Mesenchymal stem cell (in vitro differentiated cells and primary cell): ENCODE measurements around the gene SNED1.

Source experiments
- DNase-seq: peaks from one replicate; pipeline ENCODE4 v3.0.0-alpha.2; 2013
- H2AFZ ChIP-seq: one replicate; pipeline ENCODE4 v1.6.1; 2013; ENCODE audit warnings: low read depth, mild to moderate bottlenecking, control low read depth, inconsistent platforms, low read length, moderate library complexity
- H2AK5ac ChIP-seq: 2 replicates; pipeline ENCODE4 v1.6.1; 2013; ENCODE audit warnings: low read length, moderate library complexity, mild to moderate bottlenecking, inconsistent platforms; ENCODE audit not compliant: severe bottlenecking
- H2BK120ac ChIP-seq: one replicate; pipeline ENCODE4 v1.6.1; 2013; ENCODE audit warnings: low read depth, mild to moderate bottlenecking, inconsistent platforms, low read length, moderate library complexity
- H2BK12ac ChIP-seq, 2 experiments: one replicate each; pipeline ENCODE4 v1.6.1; 2013; ENCODE audit warnings: inconsistent platforms in 2 of 2, low read length in 2 of 2, mild to moderate bottlenecking in 2 of 2, moderate library complexity in 2 of 2, control low read depth in 1 of 2
- H2BK15ac ChIP-seq: one replicate; pipeline ENCODE4 v1.6.1; 2013; ENCODE audit warnings: mild to moderate bottlenecking, low read depth, inconsistent platforms; ENCODE audit not compliant: poor library complexity, severe bottlenecking
- H2BK5ac ChIP-seq: 2 replicates; pipeline ENCODE4 v1.6.1; 2013; ENCODE audit warnings: low read depth, mild to moderate bottlenecking, low read length, control low read depth, inconsistent platforms; ENCODE audit not compliant: poor library complexity, severe bottlenecking
- H3K14ac ChIP-seq, 2 experiments: one replicate each; pipeline ENCODE4 v1.6.1; 2013; ENCODE audit warnings: inconsistent platforms in 2 of 2, low read length in 2 of 2, control low read depth in 1 of 2, mild to moderate bottlenecking in 1 of 2, moderate library complexity in 1 of 2
- H3K18ac ChIP-seq, 2 experiments: one replicate each; pipeline ENCODE4 v1.6.1; 2013; ENCODE audit warnings: inconsistent platforms in 2 of 2, low read length in 2 of 2, control low read depth in 1 of 2, low read depth in 1 of 2, mild to moderate bottlenecking in 1 of 2
- H3K23ac ChIP-seq, 2 experiments: one replicate each; pipeline ENCODE4 v1.6.1; 2013; ENCODE audit warnings: inconsistent platforms in 2 of 2, low read length in 2 of 2, mild to moderate bottlenecking in 2 of 2, moderate library complexity in 2 of 2, control low read depth in 1 of 2
- H3K27ac ChIP-seq: 2 replicates; pipeline ENCODE4 v1.5.1; 2013; ENCODE audit warnings: mild to moderate bottlenecking, moderate library complexity, low read length, control low read depth, inconsistent platforms; ENCODE audit not compliant: poor library complexity, severe bottlenecking
- H3K27me3 ChIP-seq, 2 experiments: 2 replicates each; pipeline versions ENCODE4 v1.6.1 to v1.7.0; 2013; ENCODE audit warnings: low read length in 2 of 2, mild to moderate bottlenecking in 2 of 2, moderate library complexity in 2 of 2, control low read depth in 1 of 2, inconsistent platforms in 1 of 2; ENCODE audit not compliant: control insufficient read depth in 1 of 2, insufficient read depth in 1 of 2
- H3K36me3 ChIP-seq, 2 experiments: 2 replicates each; pipeline versions ENCODE4 v1.6.1 to v1.7.0; 2013; ENCODE audit warnings: low read length in 2 of 2, control low read depth in 1 of 2, inconsistent platforms in 1 of 2, low read depth in 1 of 2, mild to moderate bottlenecking in 1 of 2; ENCODE audit not compliant: insufficient read depth in 2 of 2, control insufficient read depth in 1 of 2
- H3K4ac ChIP-seq, 2 experiments: one replicate each; pipeline ENCODE4 v1.6.1; 2013; ENCODE audit warnings: inconsistent platforms in 2 of 2, low read length in 2 of 2, mild to moderate bottlenecking in 2 of 2, moderate library complexity in 2 of 2, control low read depth in 1 of 2, low read depth in 1 of 2
- H3K4me1 ChIP-seq: 2 replicates; pipeline ENCODE4 v1.6.1; 2013; ENCODE audit warnings: low read depth, low read length, control low read depth; ENCODE audit not compliant: control insufficient read depth, insufficient read depth
- H3K4me2 ChIP-seq: 2 replicates; pipeline ENCODE4 v1.6.1; 2013; ENCODE audit warnings: low read length, mild to moderate bottlenecking, inconsistent platforms; ENCODE audit not compliant: poor library complexity, severe bottlenecking
- H3K4me3 ChIP-seq, 2 experiments: 2 replicates each; pipeline versions ENCODE4 v1.5.1 to v1.7.0; 2013; ENCODE audit warnings: low read length in 2 of 2, mild to moderate bottlenecking in 2 of 2, control low read depth in 1 of 2, low read depth in 1 of 2; ENCODE audit not compliant: insufficient read depth in 1 of 2
- H3K79me1 ChIP-seq: replicated peaks from 2 replicates; pipeline ENCODE4 v1.6.1; 2013; ENCODE audit warnings: mild to moderate bottlenecking, control low read depth, low read length, inconsistent platforms; ENCODE audit not compliant: poor library complexity, severe bottlenecking
- H3K9ac ChIP-seq: 2 replicates; pipeline ENCODE4 v1.7.0; 2013; ENCODE audit warnings: mild to moderate bottlenecking, low read length, moderate library complexity
- H3K9me3 ChIP-seq: 2 replicates; pipeline ENCODE4 v1.7.0; 2013; ENCODE audit warnings: mild to moderate bottlenecking, low read length; ENCODE audit not compliant: control insufficient read depth
- H4K8ac ChIP-seq: one replicate; pipeline ENCODE4 v1.6.1; 2013; ENCODE audit warnings: inconsistent platforms, mild to moderate bottlenecking, low read length, moderate library complexity
- H4K91ac ChIP-seq: one replicate; pipeline ENCODE4 v1.6.1; 2013; ENCODE audit warnings: mild to moderate bottlenecking, low read length, inconsistent platforms
- WGBS: methylation state at CpG from one replicate; pipeline ENCODE4 v1.1.7; 2013; ENCODE audit warnings: mixed read lengths; 5-methylcytosine and 5-hydroxymethylcytosine counted together

The SNED1 gene

DNA sequence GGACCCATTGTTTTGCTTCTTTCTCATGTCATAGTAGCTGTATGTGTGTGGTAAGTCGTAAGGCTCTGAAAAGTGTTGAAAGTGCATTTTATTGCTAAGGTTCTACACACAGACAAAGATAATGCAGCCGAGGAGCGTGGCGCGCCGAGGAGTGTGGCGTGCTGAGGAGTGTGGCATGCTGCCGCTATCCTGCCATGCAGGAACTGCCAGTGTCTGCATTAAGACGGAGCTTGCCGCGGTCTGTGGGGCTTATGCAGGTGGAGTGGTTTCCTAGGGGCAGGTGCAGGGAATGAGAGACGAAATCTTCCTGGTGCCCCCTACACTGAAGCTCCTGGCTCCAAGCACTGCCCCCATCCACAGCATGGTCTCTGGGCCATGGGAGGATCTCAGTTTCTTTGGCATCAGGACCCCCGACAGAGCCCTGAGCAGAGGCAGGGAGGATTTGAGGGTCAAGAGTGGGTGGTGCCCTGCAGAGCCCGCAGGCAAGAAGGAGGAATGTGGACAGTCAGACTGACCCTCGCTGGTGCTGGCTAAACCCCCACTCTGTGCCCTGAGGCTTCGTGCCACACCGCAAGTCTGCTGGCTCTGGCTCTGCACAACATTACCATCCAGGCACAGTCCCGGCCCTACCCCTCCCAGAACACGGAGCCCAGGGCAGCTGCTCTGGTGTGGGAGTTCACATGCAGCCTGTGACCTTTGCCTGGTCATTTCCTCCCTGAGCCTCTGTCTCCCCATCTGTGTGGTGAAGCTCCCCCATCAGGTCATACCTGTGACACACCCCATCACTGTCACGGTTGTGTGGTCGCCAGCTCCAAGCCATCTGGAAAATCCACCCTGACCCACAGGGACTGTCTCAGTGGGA, 3.2 kb downstream of the SNED1 start:
- Histone ChIP-seq H2AK5ac (no peak overlapping the region), H3K4me3 (peak overlapping the region in 1 of 2 experiments; percentile 85), H3K4ac (no peak overlapping the region), H2BK120ac (no peak overlapping the region), H3K14ac (no peak overlapping the region), H3K23ac (no peak overlapping the region), H3K9ac (peak overlapping the region; percentile 87), H4K91ac (no peak overlapping the region), H3K27me3 (peaks cover 0 to 10% of the 10 kb centered on the region in 2 experiments), H2BK12ac (no peak overlapping the region), H3K27ac (no peak overlapping the region), H3K79me1 (no peaks in the 10 kb centered on the region), H4K8ac (no peak overlapping the region), H3K4me2 (no peak overlapping the region), H2BK5ac (no peak overlapping the region), H3K4me1 (peaks cover 23% of the 10 kb centered on the region), H2AFZ (no peak overlapping the region), H3K18ac (no peak overlapping the region), H3K36me3 (peaks cover 12 to 69% of the 10 kb centered on the region in 2 experiments), H3K9me3 (peaks cover 33% of the 10 kb centered on the region), H2BK15ac (no peak overlapping the region)
- no peak for DNase-seq
- 89% methylated on average over 20 of the region's 21 CpGs for WGBS

DNA sequence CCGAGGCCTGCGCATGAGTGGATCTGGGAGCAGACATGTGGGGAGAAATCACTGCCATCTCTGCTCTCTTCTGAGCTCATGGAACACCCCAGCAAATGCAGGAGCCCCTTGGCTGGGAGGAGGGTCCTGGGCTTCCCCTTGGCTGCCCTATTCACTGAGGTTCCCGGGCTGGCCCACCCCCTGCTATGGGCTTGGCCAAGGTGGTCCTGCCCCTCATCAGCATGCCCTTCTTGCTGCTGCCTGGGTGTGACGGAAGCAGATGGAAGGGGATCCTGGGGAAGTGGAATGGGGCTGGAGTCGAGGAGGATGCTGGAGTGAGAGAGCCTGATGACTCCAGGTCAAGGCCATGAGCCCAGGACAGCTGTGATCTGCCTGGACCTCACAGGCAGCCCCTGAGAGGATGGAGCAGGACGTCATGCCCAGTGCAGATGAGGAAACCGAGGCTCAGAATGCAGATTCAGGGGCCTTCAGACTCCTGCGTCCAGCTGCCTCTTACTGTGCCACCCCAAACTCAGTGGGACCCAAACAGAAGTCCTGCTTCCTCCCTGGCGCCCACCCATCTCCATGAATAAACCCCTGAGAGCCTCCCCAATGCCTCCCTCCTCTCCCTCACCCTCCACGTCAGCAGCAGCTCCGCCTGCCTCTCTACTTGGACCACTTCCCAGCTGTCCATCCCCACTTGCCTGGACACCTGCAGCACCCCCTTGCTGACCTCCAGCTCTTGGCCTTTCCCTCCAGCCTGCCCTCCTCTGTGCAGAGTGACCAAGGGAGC, 4.0 kb downstream of the SNED1 start:
- DNase-seq = no peak
- no peak overlapping the region for H3K4ac ChIP-seq
- H2BK15ac ChIP-seq = no peak overlapping the region
- no peak overlapping the region for H4K91ac ChIP-seq
- H3K79me1 ChIP-seq = no peaks in the 10 kb centered on the region
- peaks cover 20% of the 10 kb centered on the region for H3K4me1 ChIP-seq
- no peak overlapping the region for H3K18ac ChIP-seq
- H3K4me2 ChIP-seq = no peak overlapping the region
- peak overlapping the region in 1 of 2 experiments; percentile 85 for H3K4me3 ChIP-seq
- H3K36me3 ChIP-seq = peaks cover 12 to 77% of the 10 kb centered on the region in 2 experiments
- peaks cover 0 to 10% of the 10 kb centered on the region in 2 experiments for H3K27me3 ChIP-seq
- 80% methylated on average over 11 of the region's 11 CpGs for WGBS
- H3K14ac ChIP-seq = no peak overlapping the region
- H2BK12ac ChIP-seq = no peak overlapping the region
- no peak overlapping the region for H3K23ac ChIP-seq
- H3K9me3 ChIP-seq = peaks cover 33% of the 10 kb centered on the region
- H3K9ac ChIP-seq = no peak overlapping the region
- H2BK5ac ChIP-seq = no peak overlapping the region
- H2BK120ac ChIP-seq = no peak overlapping the region
- no peak overlapping the region for H2AFZ ChIP-seq
- no peak overlapping the region for H2AK5ac ChIP-seq
- no peak overlapping the region for H3K27ac ChIP-seq
- no peak overlapping the region for H4K8ac ChIP-seq

DNA sequence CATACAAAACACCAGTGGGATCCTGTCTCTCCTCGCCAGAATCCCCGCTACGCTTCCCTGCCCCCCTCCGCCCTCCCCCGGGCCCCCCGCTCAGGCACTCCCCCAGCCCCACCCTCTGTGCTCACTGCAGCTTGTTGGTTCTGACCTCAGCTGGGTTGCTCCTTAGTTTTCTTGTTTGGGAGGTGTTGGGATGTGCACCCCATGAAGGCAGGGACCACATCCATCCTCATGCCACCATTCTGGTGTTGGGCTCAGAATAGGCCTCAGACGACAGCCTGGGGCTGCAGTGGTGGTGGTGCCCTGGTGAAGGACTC, 4.6 kb downstream of the SNED1 start:
- Histone ChIP-seq H2AFZ (no peak overlapping the region), H3K9me3 (peaks cover 33% of the 10 kb centered on the region), H3K23ac (no peak overlapping the region), H3K79me1 (no peaks in the 10 kb centered on the region), H3K27me3 (peaks cover 0 to 10% of the 10 kb centered on the region in 2 experiments), H2BK5ac (no peak overlapping the region), H3K18ac (no peak overlapping the region), H4K8ac (no peak overlapping the region), H2BK15ac (no peak overlapping the region), H3K4me2 (no peak overlapping the region), H3K27ac (no peak overlapping the region), H2BK12ac (no peak overlapping the region), H3K14ac (no peak overlapping the region), H2BK120ac (no peak overlapping the region), H3K4me1 (peaks cover 18% of the 10 kb centered on the region), H3K36me3 (peaks cover 12 to 82% of the 10 kb centered on the region in 2 experiments), H3K4me3 (peak overlapping the region in 1 of 2 experiments; percentile 39), H3K9ac (no peak overlapping the region), H2AK5ac (no peak overlapping the region), H3K4ac (no peak overlapping the region), H4K91ac (no peak overlapping the region)
- 94% methylated on average over 2 of the region's 7 CpGs for WGBS
- DNase-seq = no peak

DNA sequence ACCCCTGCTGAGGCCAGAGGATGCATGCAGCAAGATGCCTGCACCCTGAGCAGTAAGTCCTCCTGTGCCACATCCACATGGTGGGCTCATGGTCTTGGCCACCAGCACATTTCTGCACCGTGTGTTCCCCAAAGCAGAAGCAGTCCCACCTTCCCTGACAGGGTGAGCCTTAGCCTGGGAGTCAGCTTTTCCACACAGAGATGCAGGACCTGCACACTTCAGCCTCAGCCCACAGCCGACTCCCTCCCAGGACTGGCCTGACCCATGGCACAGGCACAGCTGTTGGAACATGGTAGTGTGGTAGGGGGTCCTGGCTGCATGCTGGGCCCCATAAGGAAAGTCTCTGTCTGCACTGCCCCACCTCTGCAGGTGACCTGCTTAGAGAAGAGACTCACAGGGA, 5.0 kb downstream of the SNED1 start:
- Histone ChIP-seq H2BK15ac (no peak overlapping the region), H2BK12ac (no peak overlapping the region), H3K9ac (no peak overlapping the region), H2AFZ (no peak overlapping the region), H4K91ac (no peak overlapping the region), H3K4ac (no peak overlapping the region), H3K79me1 (no peaks in the 10 kb centered on the region), H3K4me3 (peak overlapping the region in 1 of 2 experiments; percentile 50), H3K36me3 (peaks cover 12 to 86% of the 10 kb centered on the region in 2 experiments), H3K23ac (no peak overlapping the region), H3K27ac (no peak overlapping the region), H3K18ac (no peak overlapping the region), H3K14ac (no peak overlapping the region), H3K9me3 (peaks cover 33% of the 10 kb centered on the region), H2AK5ac (no peak overlapping the region), H3K4me1 (peaks cover 15% of the 10 kb centered on the region), H2BK5ac (no peak overlapping the region), H3K4me2 (no peak overlapping the region), H3K27me3 (peaks cover 0 to 10% of the 10 kb centered on the region in 2 experiments), H4K8ac (no peak overlapping the region), H2BK120ac (no peak overlapping the region)
- 80% methylated on average over 2 of the region's 2 CpGs for whole genome bisulfite sequencing
- DNase-seq = no peak
